Suprapubic skin (tissue), 3 donors: ENCODE measurements around the gene PRKAG2.

ENCODE experiments used
- POLR2A ChIP-seq, 2 donors: fragments of 450-650 bp; IDR thresholded peaks; one replicate each; pipeline ENCODE4 v1.6.1; 2017; ENCODE audit warnings: antibody characterized with exemption in 2 of 2, mild to moderate bottlenecking in 2 of 2, moderate library complexity in 2 of 2
- TF ChIP-seq, protein P1 (sequence below), 2 donors: fragments of 200-600 bp in 1 of 2; fragments of 450-650 bp in 1 of 2; sonication (generic) in 1 of 2; IDR thresholded peaks; one replicate each; pipeline ENCODE4 v1.5.1; 2016 to 2019; ENCODE audit warnings: antibody characterized with exemption in 2 of 2, mild to moderate bottlenecking in 1 of 2, moderate library complexity in 1 of 2

DNA sequence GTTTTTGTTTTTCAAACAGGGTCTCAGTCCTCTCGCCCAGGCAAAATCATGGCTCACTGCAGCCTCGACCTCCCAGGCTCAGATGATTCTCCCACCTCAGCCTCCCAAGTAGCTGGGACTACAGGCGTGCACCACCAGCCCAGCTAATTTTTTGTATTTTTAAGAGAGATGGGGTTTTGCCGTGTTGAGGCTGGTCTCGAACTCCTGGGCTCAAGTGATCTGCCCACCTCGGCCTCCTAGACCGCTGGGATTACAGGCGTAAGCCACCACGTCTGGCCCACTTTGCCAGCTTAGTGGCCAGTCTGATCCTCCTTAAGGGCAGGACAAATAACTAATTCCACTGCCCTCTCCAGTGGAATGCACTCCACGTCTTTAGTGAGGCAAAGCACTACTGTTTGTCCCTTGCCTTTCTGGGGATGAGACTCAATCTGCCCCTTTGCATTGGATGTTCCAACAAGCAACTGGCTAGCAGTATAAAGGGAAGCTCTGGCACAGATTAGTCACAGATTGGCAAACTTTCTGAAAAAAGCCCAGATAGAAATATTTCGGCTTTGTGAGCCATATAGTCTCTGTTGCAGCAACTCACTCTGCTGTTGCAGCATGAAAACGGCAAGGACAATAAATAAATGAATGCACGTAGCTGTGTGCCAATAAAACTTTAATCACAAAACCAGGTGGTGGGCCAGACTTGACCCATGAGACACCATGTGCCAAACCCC lies 213.4 kb downstream of the PRKAG2 start:
- TF ChIP-seq POLR2A (IDR thresholded peaks at IDR 0.05): no peak
- TF ChIP-seq, protein P1, sequence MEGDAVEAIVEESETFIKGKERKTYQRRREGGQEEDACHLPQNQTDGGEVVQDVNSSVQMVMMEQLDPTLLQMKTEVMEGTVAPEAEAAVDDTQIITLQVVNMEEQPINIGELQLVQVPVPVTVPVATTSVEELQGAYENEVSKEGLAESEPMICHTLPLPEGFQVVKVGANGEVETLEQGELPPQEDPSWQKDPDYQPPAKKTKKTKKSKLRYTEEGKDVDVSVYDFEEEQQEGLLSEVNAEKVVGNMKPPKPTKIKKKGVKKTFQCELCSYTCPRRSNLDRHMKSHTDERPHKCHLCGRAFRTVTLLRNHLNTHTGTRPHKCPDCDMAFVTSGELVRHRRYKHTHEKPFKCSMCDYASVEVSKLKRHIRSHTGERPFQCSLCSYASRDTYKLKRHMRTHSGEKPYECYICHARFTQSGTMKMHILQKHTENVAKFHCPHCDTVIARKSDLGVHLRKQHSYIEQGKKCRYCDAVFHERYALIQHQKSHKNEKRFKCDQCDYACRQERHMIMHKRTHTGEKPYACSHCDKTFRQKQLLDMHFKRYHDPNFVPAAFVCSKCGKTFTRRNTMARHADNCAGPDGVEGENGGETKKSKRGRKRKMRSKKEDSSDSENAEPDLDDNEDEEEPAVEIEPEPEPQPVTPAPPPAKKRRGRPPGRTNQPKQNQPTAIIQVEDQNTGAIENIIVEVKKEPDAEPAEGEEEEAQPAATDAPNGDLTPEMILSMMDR (IDR thresholded peaks at IDR 0.05): no peak
